Measurements from ENCODE around the gene C14orf119. TPM values are rescaled to one million over a fixed set of nuclear protein-coding genes. Genes with fewer than 3 reads are reported as not detected.

The C14orf119 gene
- total RNA-seq, 1 experiment from 2014 or later, result 65.1 TPM

GRCh38 chr14:23130871-23131270 lies 35.6 kb downstream of the C14orf119 start:
- Histone ChIP-seq H2BK12ac (ENCODE audit: insufficient read length, low read depth, low read length) (no peak overlapping the region), H3K56ac (ENCODE audit: insufficient read length, low read depth, low read length) (no peak overlapping the region), H3K79me2 (ENCODE audit: insufficient read depth, low read length) (no peaks in the 10 kb centered on the region), H4K5ac (ENCODE audit: insufficient read length, low read depth, low read length) (no peak overlapping the region), H3K14ac (ENCODE audit: insufficient read depth, low read length) (no peak overlapping the region), H3T11ph (ENCODE audit: low read length) (no peak overlapping the region), H2BK20ac (ENCODE audit: low read depth, low read length, poor library complexity, severe bottlenecking) (no peak overlapping the region), H3K9ac (ENCODE audit: extremely low read depth, insufficient read length, low read length) (no peak overlapping the region), H4K91ac (ENCODE audit: insufficient read length, low read depth, low read length) (no peak overlapping the region), H3K4ac (ENCODE audit: low read depth, low read length) (no peak overlapping the region), H2AK5ac (ENCODE audit: insufficient read length, low read length) (no peak overlapping the region), H3K27me3 (ENCODE audit: insufficient read depth, low read length) (peaks cover 1% of the 10 kb centered on the region; the same call in 1 of the 2 replicates), H3K4me1 (ENCODE audit: insufficient read depth, low read length) (no peaks in the 10 kb centered on the region; the same call in 1 of the 2 replicates), H2BK120ac (ENCODE audit: low read depth, low read length, poor library complexity, severe bottlenecking) (no peak overlapping the region), H4K20me1 (ENCODE audit: control insufficient read depth, insufficient read depth, insufficient read length) (no peaks in the 10 kb centered on the region), H3K9me3 (ENCODE audit: control insufficient read depth, low read depth, low read length) (no peaks in the 10 kb centered on the region), H3K27ac (ENCODE audit: insufficient read length, low read depth, low read length) (no peak overlapping the region), H3K18ac (ENCODE audit: insufficient read length, low read depth, low read length) (no peak overlapping the region), H2BK5ac (ENCODE audit: insufficient read length, low read length) (no peak overlapping the region), H2BK15ac (ENCODE audit: low read depth, low read length) (no peak overlapping the region), H2AFZ (ENCODE audit: low read length) (no peak overlapping the region), H3K23me2 (ENCODE audit: insufficient read length, low read depth, low read length, poor library complexity, severe bottlenecking) (no peaks in the 10 kb centered on the region), H3K79me1 (ENCODE audit: insufficient read depth, low read depth, low read length, poor library complexity, severe bottlenecking) (no peaks in the 10 kb centered on the region), H3K4me2 (ENCODE audit: insufficient read depth, insufficient read length, low read length) (no peak overlapping the region), H4K8ac (replicated peaks; ENCODE audit: insufficient read length, low read depth, low read length) (no peak overlapping the region), H3K23ac (ENCODE audit: insufficient read length, low read depth, low read length) (no peak overlapping the region)
- no peak for TF ChIP-seq CTCF (conservative IDR thresholded peaks at IDR 0.05)
- Mint-ChIP-seq H3K4me3 (no peak overlapping the region), H3K36me3 (ENCODE audit: insufficient read depth in 1 of 3, low read depth in 3 of 3) (peaks cover 36 to 57% (median 51%) of the 10 kb centered on the region in 3 experiments; a peak in 6 of 7 replicates), H3K9me3 (no peaks in the 10 kb centered on the region), H3K4me1 (peaks cover 3 to 6% of the 10 kb centered on the region in 2 experiments), H3K27ac (no peak overlapping the region), H3K27me3 (ENCODE audit: low read depth) (no peaks in the 10 kb centered on the region)
- no peak for DNase-seq
- no CpG with 5 or more reads among the region's 3 CpGs for WGBS (ENCODE audit: extremely low coverage, insufficient read length, low lambda C conversion rate)

All from H9 (cell line).